Fibroblast of lung (primary cell): Measurements from ENCODE around the gene TADA2B.

Experiments used
- CTCF ChIP-seq, 2 donors: IDR thresholded peaks in 1 of 2; conservative IDR thresholded peaks in 1 of 2; 1 replicate in 1 of 2; 2 replicates in 1 of 2; pipeline ENCODE4 v1.5.1; 2011 to 2012; ENCODE audit warnings: low read length in 2 of 2, control low read depth in 1 of 2, inconsistent platforms in 1 of 2, low read depth in 1 of 2, mild to moderate bottlenecking in 1 of 2
- EZH2 ChIP-seq: IDR thresholded peaks from 2 replicates; pipeline ENCODE4 v1.5.1; 2012; ENCODE audit warnings: low read length, control low read depth, mild to moderate bottlenecking; ENCODE audit errors: missing control alignments

- TF ChIP-seq CTCF (conservative IDR thresholded peaks at IDR 0.05 in 1 of 2, IDR thresholded peaks at IDR 0.05 in 1 of 2; ENCODE audit: low read depth in 1 of 2, low read length in 2 of 2) (no peak), EZH2 (no peak)
Observed at GRCh38 chr4:7050481-7051143, 7.4 kb downstream of the TADA2B start.
